Peyer's patch (tissue), 4 donors: ENCODE measurements around the gene CFAP141.

ENCODE experiments used
- POLR2A ChIP-seq, 2 donors: fragments of 450-650 bp; IDR thresholded peaks; one replicate each; pipeline ENCODE4 v1.5.1; 2017; ENCODE audit warnings: antibody characterized with exemption in 2 of 2, mild to moderate bottlenecking in 2 of 2, moderate library complexity in 2 of 2
- TF ChIP-seq, protein P1 (sequence below), 6 experiments: fragments of 450-650 bp in 4 of 6; fragments of 200-600 bp in 2 of 6; sonication (generic) in 1 of 6; IDR thresholded peaks; one replicate each; pipeline ENCODE4 v1.5.1; 2017 to 2019; ENCODE audit warnings: antibody characterized with exemption in 6 of 6, mild to moderate bottlenecking in 3 of 6, moderate library complexity in 1 of 6

DNA sequence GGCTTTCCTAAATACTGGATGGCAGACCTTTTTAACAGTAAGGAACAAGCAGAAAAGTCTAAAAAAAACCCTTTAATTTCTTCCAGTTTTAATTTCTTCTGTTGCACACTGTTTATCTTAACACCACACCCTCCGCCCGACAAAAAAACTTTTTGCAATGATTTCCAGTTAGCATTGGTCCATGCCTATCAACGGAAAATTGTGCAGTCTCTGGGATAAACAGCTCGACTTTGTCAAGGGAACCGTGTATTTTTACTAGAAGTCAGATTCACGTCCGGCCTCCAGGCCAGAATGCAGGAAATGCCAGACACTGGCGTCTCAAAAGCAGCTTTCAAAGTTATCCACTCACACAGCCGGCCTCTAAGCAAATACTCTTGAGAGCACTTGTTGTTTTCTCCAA lies 50.9 kb downstream of the CFAP141 start:
- TF ChIP-seq, protein P1, sequence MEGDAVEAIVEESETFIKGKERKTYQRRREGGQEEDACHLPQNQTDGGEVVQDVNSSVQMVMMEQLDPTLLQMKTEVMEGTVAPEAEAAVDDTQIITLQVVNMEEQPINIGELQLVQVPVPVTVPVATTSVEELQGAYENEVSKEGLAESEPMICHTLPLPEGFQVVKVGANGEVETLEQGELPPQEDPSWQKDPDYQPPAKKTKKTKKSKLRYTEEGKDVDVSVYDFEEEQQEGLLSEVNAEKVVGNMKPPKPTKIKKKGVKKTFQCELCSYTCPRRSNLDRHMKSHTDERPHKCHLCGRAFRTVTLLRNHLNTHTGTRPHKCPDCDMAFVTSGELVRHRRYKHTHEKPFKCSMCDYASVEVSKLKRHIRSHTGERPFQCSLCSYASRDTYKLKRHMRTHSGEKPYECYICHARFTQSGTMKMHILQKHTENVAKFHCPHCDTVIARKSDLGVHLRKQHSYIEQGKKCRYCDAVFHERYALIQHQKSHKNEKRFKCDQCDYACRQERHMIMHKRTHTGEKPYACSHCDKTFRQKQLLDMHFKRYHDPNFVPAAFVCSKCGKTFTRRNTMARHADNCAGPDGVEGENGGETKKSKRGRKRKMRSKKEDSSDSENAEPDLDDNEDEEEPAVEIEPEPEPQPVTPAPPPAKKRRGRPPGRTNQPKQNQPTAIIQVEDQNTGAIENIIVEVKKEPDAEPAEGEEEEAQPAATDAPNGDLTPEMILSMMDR (IDR thresholded peaks at IDR 0.05), result no peak
- no peak for TF ChIP-seq POLR2A (IDR thresholded peaks at IDR 0.05)
